Pulmonary artery endothelial cell (primary cell): Measurements from ENCODE around the gene PLOD2. TPM values are rescaled to one million over a fixed set of nuclear protein-coding genes. Genes with fewer than 3 reads are reported as not detected.

ENCODE experiments used
- DNase-seq: peaks from one replicate; pipeline ENCODE4 v3.0.0-alpha.2; 2011; ENCODE audit warnings: low read depth, low spot score
- total RNA-seq: library from RNA; depleted of rRNA; stranded (reverse); fragments of >200 nt; gene quantifications from 2 replicates; pipeline ENCODE4 v1.2.3, GENCODE V29; 2014

Gene PLOD2
- total RNA-seq, 1 donor from 2014 or later, result 312 TPM

DNA sequence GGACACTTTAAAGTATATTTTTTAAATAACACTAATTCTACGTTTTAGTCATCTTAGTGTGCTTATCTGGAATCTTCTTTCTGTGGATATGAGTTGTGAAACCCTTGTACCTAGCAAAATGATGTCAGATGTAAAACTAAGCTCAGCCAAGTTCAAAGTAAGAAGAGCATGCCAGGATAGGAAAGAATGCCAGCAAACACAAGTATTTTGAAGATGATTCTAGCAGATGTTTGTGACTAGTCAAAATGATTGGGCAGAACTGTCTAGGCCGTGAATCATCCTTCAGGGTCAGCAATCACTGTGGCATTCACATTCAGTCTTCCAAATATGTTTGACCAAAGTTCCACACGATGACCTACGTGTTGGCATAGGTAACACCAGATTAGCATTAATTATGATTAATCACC, 5.4 kb upstream of the PLOD2 start:
- DNase-seq, result no peak

DNA sequence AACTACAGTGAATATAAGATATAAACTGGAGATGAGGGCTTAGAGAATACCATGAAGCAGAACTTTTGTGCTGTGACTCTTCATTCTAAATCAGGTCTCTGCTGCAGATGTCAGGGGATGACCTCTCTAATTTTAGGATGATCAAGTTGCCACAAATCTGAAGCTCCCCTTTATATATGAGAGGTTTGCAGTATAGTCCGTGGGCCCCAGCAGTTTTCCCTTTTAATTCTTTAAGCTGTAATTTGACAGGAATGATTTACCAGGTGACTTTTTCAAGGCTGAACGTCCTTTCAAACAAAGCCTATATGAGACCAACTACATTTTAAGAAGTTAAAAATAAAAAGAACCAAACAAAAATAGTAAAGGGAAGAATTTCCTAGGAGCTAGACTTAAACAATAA, 4.9 kb upstream of the PLOD2 start:
- no peak for DNase-seq

DNA sequence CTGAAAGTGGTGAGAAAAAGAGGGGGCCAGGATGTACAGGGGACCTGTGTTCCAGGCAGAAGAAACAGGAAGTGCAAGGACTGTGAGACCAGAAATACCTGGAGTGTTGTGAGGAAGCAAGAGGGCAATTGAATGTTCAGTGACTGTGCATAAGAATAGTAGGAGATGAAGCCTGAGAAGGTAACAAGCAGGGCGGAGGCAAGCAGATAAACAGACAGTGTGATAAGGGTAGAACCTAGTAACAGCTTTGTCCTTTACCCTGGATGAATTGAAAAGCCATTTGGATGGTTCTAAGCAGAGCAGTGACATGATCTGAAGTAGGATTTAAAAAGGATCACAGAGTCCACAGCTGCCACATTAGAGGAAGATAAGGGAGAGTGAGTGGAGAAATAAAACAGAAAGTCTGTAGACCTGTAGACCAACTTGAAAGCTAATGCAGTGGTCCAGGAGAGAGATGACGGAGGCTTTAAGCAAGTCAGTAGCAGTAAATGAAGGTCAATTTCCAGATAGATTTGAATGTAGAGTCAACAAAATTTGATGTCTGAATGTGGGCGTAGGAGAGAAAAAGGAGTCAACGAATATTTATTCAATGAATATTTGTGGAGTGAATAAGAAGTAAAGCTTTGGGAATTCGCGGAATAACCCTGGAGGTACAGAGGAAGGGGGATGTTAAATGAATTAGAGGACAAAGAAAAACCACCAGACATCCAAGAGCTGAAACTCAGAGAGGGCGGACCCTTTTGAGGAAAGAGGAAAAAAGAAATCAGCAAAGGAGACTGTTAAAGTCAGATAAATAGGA, 4.2 kb upstream of the PLOD2 start:
- no peak for DNase-seq

DNA sequence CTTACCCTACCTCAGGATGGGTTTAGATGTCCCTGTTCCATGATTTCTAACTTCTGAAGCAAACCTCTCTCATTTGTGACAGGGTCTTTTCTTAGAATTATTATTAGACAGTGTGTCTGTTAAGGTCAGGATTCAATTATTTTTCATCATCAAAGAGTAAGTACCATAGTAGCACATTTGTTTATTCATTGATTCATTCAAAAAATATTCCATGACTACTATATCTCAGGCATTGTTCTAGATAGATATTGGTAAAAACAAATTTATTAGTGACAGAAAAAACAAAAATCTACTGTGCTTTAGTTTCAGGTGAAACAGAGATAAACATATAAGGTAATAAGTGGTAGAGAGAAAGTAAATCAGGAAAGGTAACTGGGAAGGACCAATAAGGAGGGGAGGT, 3.5 kb upstream of the PLOD2 start:
- DNase-seq, result no peak

- no peak for DNase-seq
Observed at GRCh38 chr3:146164071-146164470, 3.1 kb upstream of the PLOD2 start.

DNA sequence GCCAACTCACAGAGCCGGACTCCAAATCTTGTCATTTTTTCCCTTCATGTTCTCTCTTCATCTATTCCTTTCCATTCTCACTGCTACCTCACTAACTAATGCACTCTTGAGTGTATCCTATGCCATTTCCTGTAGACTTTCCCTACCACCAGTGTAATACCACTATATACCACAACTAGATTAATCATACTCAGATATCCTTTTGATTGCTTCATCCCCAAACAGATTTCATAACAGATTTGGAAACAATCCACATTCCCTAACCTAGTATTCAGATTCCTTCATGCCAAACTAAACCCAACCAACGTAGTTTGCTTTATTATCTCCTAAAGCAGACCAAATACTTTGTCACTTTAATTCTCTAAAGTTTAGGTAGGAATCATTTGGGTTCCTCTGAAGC, 2.6 kb upstream of the PLOD2 start:
- peak; percentile 56 for DNase-seq

DNA sequence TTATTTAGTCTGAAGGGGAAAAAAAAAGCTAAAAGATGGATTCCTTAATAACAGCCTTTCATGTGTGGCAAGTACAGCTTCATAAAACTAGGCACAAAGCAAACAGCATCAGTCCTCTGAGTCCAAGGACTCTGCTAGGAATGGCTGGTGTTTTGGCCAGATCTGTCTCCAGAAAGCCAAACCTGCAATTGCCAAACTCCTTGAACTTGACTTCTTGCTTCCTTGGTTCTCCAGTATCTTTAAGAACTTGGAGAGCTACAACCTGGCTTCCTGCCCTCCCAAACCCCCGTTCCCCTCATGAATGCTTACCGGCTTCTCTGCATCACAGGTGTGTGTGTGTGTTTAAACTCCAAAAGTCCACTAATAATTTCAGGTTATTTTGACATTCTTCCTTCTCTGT, 1.6 kb upstream of the PLOD2 start:
- no peak for DNase-seq

- DNase-seq, result peak; percentile 29
Observed at GRCh38 chr3:146161663-146162002, 649 bp upstream of the PLOD2 start.

- DNase-seq, result peak; percentile 87
Observed at GRCh38 chr3:146160321-146160963, 542 bp downstream of the PLOD2 start.

- no peak for DNase-seq
Observed at GRCh38 chr3:146159616-146160320, 1.2 kb downstream of the PLOD2 start.

DNA sequence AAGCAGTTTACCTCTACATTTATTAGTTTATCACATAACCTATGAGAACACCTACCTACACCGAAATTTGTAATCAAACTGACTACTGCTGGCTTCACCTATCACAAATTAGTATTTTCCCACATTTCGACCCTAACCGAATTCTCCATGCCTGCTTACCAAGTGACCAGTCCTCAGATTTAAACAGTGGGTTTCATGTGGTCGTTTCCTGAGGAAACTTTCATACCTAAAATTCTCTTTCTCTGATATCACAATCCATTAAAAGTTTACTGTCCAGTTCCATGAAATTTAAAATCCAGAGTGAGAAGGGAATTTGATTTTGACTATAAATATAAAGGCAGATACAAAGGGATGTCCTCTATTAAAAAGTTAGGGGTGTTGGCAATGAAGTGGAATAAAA, 1.9 kb downstream of the PLOD2 start:
- no peak for DNase-seq

DNA sequence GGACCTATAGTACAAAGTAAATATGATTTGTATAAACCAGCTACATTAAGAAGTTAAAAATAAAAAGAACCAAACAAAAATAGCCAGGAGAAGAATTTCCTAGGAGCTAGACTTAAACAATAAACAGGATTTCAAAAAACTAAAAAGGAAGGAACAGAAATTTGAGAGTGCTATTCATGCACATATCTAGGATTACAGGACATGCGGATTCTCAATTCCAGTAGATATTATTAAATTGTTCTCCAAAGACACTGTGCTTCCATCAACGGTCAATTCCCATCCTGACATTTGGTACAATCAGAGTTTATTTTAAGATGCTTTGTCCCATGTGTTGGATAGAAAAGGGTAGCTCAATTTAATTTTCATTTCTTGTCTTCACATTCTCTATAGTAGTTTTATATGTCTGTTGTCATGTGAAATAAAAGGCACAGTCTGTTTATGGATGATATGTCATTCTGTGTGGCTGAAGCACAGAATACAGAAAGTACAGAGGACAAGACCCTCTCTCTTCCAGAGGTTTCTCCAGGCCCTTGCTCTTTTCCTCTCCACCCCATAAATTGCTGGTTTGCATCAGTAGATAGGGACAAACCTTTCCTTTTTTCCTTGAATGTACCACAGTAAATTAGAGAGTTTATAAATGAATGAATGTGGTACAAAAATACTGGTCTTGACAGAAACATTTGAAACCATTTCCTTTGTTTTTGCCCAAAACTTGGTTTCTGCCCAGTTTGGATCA, 3.5 kb downstream of the PLOD2 start:
- no peak for DNase-seq

DNA sequence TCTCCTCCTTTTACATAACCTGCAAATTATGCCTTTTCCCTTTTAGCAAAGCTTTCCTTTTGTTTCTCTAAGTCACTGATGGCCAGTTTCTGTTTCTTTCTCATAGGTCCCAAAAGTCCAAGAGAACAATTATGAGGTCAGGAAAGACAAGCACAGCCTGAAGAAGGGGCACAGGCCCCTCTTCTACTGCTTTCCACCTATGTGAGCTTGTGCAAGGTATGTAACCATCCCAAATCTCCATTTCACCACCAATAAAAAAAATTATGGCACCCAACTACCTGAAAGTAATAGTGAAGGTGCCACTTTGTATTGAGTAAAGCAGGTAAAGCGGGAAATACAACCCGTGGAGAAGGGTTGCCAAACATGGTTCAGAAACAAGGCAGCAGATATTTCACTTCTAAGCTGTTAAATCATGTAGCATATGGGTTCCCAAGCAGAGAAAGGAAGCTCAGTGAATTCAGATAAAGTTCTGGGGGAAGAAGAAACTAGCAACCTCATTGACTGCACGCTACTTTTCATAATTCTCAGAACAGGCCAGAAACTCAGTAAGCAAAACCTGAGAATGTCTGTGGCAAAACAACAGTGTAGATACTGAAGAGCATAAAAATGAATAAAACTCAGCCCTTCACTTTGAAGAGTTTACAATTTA, 4.2 kb downstream of the PLOD2 start:
- no peak for DNase-seq

DNA sequence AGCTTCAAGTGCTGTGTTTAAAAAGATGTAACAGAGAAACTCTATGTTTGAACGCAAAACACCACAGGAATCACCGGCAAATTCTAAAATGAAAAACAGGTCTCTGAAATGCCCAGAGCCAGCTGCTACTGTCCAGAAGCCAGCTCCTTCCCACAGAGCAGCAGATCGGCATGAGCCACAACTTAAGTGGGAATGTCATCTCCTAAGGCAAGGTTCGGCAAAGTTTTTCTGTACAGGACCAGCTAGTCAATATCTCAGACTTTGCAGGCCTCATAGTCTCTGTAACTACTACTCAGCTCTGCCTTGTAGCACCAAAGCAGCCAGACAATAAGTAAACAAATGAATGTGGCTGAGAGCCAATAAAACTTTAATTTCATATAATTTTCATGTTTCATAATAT, 4.9 kb downstream of the PLOD2 start:
- DNase-seq, result no peak

DNA sequence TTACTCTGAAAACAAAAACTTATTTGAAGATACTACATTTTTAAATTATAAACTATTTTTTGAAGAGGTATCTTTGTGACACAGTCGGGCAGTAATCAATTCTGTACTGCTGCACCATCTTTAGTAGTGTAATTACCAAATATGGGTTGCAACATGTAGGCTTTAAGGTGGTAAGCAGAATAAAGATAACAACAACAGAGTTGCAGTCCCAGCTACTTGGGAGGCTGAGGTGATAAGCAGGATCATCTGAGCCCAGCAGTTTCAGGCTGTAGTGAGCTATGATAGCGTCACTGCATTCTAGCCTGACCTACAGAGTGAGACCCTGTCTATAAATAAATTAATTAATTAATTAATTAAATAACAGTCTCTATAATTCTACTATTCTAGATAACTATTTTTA, 6.0 kb downstream of the PLOD2 start:
- DNase-seq, result no peak

DNA sequence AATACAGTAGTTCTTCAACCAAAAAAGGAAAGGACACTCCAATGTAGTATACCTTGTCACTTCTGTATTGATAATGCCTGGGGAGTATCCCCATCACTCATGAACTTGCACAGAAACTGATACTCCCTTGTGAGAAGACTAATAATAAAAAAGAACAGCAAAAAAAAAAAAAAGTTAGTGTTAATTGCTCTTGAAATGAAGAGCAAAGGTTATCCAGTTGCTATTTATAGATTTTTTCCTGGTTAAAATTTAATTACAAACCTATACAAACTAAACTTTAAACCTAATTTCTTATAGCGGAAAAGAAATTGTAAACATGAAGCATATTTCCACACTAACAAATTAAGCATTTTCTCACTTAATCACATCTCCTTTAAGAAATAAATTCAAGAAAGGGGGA, 6.7 kb downstream of the PLOD2 start:
- no peak for DNase-seq

DNA sequence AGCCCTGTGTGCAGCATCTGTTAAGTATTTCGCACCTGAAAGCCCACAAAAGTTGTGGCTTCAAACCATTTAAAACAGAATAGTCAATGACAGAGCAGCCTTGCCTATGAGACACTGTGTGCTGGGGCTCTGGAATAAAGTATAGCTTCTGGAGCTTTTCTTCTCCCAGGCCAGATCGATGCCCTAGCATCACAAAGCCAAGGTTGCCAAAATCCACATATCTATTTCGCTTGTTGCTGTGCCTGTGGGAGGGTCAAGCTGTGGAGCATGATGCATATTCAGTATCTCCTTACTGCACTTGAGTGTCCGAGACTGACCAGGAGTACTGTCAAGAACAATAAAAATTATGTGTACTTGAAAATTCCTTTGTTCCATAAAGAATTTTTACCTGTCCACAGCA, 7.6 kb downstream of the PLOD2 start:
- no peak for DNase-seq

DNA sequence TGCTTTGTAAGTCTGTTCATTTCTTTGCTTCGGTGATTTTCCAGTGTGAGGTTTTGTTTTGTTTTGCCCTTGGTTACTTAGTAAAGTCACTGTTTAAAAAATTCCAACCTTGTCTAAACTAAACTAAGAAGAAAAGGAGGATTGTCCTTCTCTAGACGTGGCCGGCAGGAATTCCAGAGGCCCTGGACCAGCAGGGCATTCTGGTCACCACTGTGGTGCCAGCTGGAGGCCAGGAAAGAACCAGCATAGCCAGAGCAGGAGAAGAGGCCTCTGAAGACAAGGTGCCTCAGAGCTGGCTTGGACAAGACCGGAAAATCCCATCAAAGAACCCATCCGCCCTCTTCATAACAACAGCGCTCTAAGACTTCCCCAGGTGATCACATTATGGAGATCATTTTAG, 8.2 kb downstream of the PLOD2 start:
- DNase-seq, result no peak

DNA sequence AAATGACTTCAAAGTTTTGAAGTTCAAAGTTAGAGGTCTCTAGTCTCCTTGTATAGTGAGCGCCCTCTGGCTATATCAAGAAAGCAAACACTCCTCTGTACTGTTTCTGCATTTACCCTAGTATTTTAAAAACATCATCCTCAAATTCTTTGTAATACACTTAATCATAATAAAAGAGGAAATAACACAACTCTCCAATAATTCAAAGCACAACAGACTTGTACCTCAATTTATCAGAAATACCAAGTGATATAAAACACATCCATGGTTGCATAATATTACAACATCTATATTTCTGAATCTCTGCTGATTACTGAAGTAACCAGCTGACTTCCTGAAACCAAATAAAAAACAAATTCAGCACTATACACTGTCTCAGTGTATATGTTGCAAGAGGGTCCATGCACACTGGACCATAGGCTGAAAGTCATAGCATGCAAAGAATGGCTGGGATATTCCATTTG, 12.5 kb downstream of the PLOD2 start:
- no peak for DNase-seq

DNA sequence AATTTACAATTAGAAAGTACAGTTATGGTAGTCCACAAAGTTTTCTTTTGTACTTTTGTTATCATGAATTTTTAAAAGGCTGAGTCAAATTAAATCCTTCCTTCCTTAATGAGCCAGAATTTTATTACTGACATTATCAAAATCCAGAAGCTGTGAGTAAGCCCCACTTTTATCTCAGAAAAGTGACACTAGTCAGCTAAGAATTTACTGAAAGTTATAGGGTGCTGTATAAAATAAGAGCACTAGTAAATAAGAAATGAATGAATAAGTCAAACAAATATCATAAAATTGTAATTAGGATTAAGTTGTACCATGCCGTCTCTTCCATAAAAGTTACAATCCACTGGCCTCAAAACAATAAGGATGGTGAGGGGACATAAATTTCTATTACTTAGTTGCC, 15.3 kb downstream of the PLOD2 start:
- DNase-seq, result no peak

GRCh38 chr3:146142757-146143156, 18.2 kb downstream of the PLOD2 start:
- no peak for DNase-seq
